ENCODE results near the gene CFAP46.

DNA sequence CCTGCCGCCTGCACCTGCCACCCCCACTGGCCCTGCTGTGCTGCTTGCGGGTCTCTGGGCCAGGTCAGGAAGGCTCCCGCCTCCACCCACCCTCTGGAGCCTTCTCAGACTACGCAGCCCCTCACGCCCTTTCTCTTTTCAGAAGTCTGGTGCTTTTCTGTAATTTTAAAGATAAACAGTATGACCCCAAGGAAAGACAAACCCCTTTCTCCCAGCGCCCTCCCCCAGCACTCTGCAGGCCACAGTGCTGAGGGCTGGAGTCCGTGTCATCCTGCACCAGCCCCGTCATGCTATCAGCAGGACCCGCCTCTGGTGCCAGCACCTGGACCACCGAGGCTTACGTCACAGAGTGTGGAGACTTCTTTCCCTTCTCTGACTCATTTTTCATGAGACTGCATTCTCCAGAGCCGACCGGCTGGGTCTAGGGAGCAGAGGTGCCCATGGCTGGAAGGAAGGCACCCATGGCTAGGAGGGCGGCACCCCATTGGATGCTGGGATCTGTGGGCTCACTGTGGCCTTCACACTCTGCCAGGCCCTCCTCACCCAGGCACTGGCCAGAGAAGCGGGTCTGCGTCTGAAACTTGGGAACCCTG, 53.4 kb downstream of the CFAP46 start:
- TF ChIP-seq, protein P1, sequence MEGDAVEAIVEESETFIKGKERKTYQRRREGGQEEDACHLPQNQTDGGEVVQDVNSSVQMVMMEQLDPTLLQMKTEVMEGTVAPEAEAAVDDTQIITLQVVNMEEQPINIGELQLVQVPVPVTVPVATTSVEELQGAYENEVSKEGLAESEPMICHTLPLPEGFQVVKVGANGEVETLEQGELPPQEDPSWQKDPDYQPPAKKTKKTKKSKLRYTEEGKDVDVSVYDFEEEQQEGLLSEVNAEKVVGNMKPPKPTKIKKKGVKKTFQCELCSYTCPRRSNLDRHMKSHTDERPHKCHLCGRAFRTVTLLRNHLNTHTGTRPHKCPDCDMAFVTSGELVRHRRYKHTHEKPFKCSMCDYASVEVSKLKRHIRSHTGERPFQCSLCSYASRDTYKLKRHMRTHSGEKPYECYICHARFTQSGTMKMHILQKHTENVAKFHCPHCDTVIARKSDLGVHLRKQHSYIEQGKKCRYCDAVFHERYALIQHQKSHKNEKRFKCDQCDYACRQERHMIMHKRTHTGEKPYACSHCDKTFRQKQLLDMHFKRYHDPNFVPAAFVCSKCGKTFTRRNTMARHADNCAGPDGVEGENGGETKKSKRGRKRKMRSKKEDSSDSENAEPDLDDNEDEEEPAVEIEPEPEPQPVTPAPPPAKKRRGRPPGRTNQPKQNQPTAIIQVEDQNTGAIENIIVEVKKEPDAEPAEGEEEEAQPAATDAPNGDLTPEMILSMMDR (IDR thresholded peaks at IDR 0.05) = no peak
- TF ChIP-seq POLR2A (IDR thresholded peaks at IDR 0.05) = no peak

Data from adrenal gland (tissue), 5 donors.